CD14-positive monocyte (primary cell): ENCODE results near the gene GPANK1. TPM values are rescaled to one million over a fixed set of nuclear protein-coding genes. Genes with fewer than 3 reads are reported as not detected.

Source experiments
- DNase-seq, 3 donors: peaks; one replicate each; pipeline ENCODE4 v3.0.0-alpha.2; 2011 to 2022
- H2AFZ ChIP-seq: 2 replicates; pipeline ENCODE4 v1.6.0; 2012; ENCODE audit warnings: mild to moderate bottlenecking, low read depth, low read length, inconsistent platforms; ENCODE audit not compliant: insufficient read depth, poor library complexity, severe bottlenecking
- H3K27ac ChIP-seq, 2 donors: 1 replicate in 1 of 2; 2 replicates in 1 of 2; pipeline ENCODE4 v1.5.1; 2012 to 2013; ENCODE audit warnings: low read length in 2 of 2, control low read depth in 1 of 2, inconsistent platforms in 1 of 2, low read depth in 1 of 2, mild to moderate bottlenecking in 1 of 2
- H3K27me3 ChIP-seq, 2 donors: one replicate each; pipeline versions ENCODE4 v1.6.0 to v1.6.1; 2011 to 2013; ENCODE audit warnings: low read length in 2 of 2; ENCODE audit not compliant: control insufficient read depth in 2 of 2, insufficient read depth in 2 of 2
- H3K36me3 ChIP-seq, 2 donors: replicated peaks in 1 of 2; 1 replicate in 1 of 2; 2 replicates in 1 of 2; pipeline versions ENCODE4 v1.5.1 to v1.6.1; 2012 to 2013; ENCODE audit warnings: low read length in 2 of 2, control low read depth in 1 of 2, inconsistent platforms in 1 of 2, mild to moderate bottlenecking in 1 of 2; ENCODE audit not compliant: insufficient read depth in 2 of 2, control insufficient read depth in 1 of 2
- H3K4me1 ChIP-seq, 2 donors: 1 replicate in 1 of 2; 2 replicates in 1 of 2; pipeline versions ENCODE4 v1.5.1 to v1.6.1; 2012 to 2013; ENCODE audit warnings: low read length in 2 of 2, control low read depth in 1 of 2, inconsistent platforms in 1 of 2, mild to moderate bottlenecking in 1 of 2, moderate library complexity in 1 of 2; ENCODE audit not compliant: insufficient read depth in 2 of 2, control insufficient read depth in 1 of 2
- H3K4me2 ChIP-seq: replicated peaks from 2 replicates; pipeline ENCODE3; 2012; ENCODE audit warnings: low read length, moderate library complexity, mild to moderate bottlenecking; ENCODE audit not compliant: poor library complexity, severe bottlenecking; ENCODE audit errors: extremely low read depth
- H3K4me3 ChIP-seq, 3 experiments: fragments of 200-600 bp in 1 of 3; sonication (generic) in 1 of 3; replicated peaks in 1 of 3; 1 replicate in 2 of 3; 2 replicates in 1 of 3; pipeline ENCODE4 v1.5.1; 2011 to 2013; ENCODE audit warnings: low read length in 3 of 3, mild to moderate bottlenecking in 3 of 3, control low read depth in 2 of 3, low read depth in 2 of 3, inconsistent platforms in 1 of 3, moderate library complexity in 1 of 3
- H3K79me2 ChIP-seq: 2 replicates; pipeline ENCODE4 v1.6.0; 2012; ENCODE audit warnings: mild to moderate bottlenecking, control low read depth, inconsistent platforms, low read length, moderate library complexity; ENCODE audit not compliant: insufficient read depth
- H3K9ac ChIP-seq: 2 replicates; pipeline ENCODE4 v1.6.0; 2017; ENCODE audit warnings: low read length, mild to moderate bottlenecking; ENCODE audit not compliant: insufficient read depth, poor library complexity, severe bottlenecking
- H3K9me3 ChIP-seq, 2 donors: replicated peaks in 1 of 2; 1 replicate in 1 of 2; 2 replicates in 1 of 2; pipeline versions ENCODE4 v1.5.1 to v1.6.1; 2012 to 2013; ENCODE audit warnings: low read length in 2 of 2, control low read depth in 1 of 2; ENCODE audit not compliant: control insufficient read depth in 1 of 2, insufficient read depth in 1 of 2
- H4K20me1 ChIP-seq: 2 replicates; pipeline ENCODE4 v1.6.0; 2012; ENCODE audit warnings: mild to moderate bottlenecking, low read length, control low read depth, moderate library complexity; ENCODE audit not compliant: insufficient read depth
- H3K27ac Mint-ChIP-seq, 7 donors: one replicate each; pipeline ENCODE4 v1.8.0; 2020; ENCODE audit warnings: mild to moderate bottlenecking in 7 of 7, mixed read lengths in 7 of 7, moderate library complexity in 6 of 7, inconsistent platforms in 2 of 7
- H3K27me3 Mint-ChIP-seq, 3 donors: one replicate each; pipeline ENCODE4 v1.8.0; 2021 to 2022; ENCODE audit warnings: low read depth in 3 of 3, mild to moderate bottlenecking in 3 of 3, mixed read lengths in 3 of 3, moderate library complexity in 3 of 3, inconsistent platforms in 1 of 3
- H3K36me3 Mint-ChIP-seq, 2 donors: one replicate each; pipeline ENCODE4 v1.8.0; 2020; ENCODE audit warnings: mixed read lengths in 2 of 2, inconsistent platforms in 1 of 2, mild to moderate bottlenecking in 1 of 2
- H3K4me1 Mint-ChIP-seq: one replicate; pipeline ENCODE4 v1.8.0; 2020; ENCODE audit warnings: mild to moderate bottlenecking, mixed read lengths
- H3K4me3 Mint-ChIP-seq, 2 donors: one replicate each; pipeline ENCODE4 v1.8.0; 2020; ENCODE audit warnings: mild to moderate bottlenecking in 2 of 2, mixed read lengths in 2 of 2, moderate library complexity in 1 of 2
- H3K9me3 Mint-ChIP-seq, 7 donors: one replicate each; pipeline ENCODE4 v1.8.0; 2020 to 2022; ENCODE audit warnings: mixed read lengths in 7 of 7, mild to moderate bottlenecking in 6 of 7, moderate library complexity in 6 of 7, inconsistent platforms in 2 of 7
- WGBS: methylation state at CpG from one replicate; pipeline ENCODE4 v1.1.5; 2013; ENCODE audit warnings: missing lambda C conversion rate; ENCODE audit not compliant: insufficient coverage; 5-methylcytosine and 5-hydroxymethylcytosine counted together
- intact Hi-C, 2 donors: fragments of 100-400 bp; cut with micrococcal nuclease; formaldehyde crosslinking; loops; one replicate each; pipeline versions ENCODE4 v1.15.0 to v1.15.1; 2023
- polyA plus RNA-seq, 3 donors: library from polyadenylated mRNA; depleted of rRNA in 1 of 3; unstranded in 2 of 3; stranded (reverse) in 1 of 3; fragments of 300-500 nt in 2 of 3; fragments of >200 nt in 1 of 3; fragmentation: Illumina TruSeq in 2 of 3; gene quantifications; 1 replicate in 2 of 3; 2 replicates in 1 of 3; pipeline ENCODE4 v1.2.3, GENCODE V29; 2012 to 2021
- TF ChIP-seq, protein P1 (sequence below): fragments of 200-600 bp; IDR thresholded peaks from one replicate; pipeline ENCODE4 v1.8.0; 2022; ENCODE audit warnings: antibody characterized with exemption, mild to moderate bottlenecking

GPANK1 gene
- polyA plus RNA-seq, 3 donors = 10.8 to 13.9 (median 12.0) TPM

DNA sequence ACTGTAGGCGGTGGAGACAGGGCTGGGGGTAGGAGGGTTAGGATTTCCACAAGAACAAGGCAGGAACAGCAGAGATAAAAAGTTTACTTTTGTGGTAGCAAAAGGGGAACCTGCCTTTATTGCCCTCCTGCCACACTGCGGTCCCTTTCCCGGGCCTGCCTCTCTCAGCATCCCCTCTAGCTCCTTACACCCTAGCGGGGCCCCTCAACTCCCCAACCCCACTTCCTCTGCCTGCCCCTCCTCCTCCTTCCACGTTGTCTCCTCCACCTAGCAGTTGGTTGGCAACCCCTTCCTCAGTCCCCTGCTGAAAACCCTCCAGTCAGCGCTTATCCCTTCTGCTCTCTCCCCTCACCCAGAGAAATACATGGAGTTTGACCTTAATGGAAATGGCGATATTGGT lies 49.0 kb downstream of the GPANK1 start:
- Histone ChIP-seq H3K9me3 (no peaks in the 10 kb centered on the region), H2AFZ (peak overlapping the region; percentile 72), H3K9ac (peak overlapping the region; percentile 74), H3K4me3 (peak overlapping the region; percentile 75 to 99 (median 93)), H4K20me1 (peaks cover 10% of the 10 kb centered on the region), H3K36me3 (peaks cover 4 to 11% of the 10 kb centered on the region in 2 donors), H3K4me2 (peak overlapping the region; percentile 99), H3K79me2 (peaks cover 48% of the 10 kb centered on the region), H3K27me3 (no peaks in the 10 kb centered on the region), H3K4me1 (peaks cover 47 to 66% of the 10 kb centered on the region in 2 donors), H3K27ac (peak overlapping the region; percentile 78 to 86)
- intact Hi-C loops = no loop called here
- Mint-ChIP-seq H3K36me3 (peaks cover 12 to 25% of the 10 kb centered on the region in 2 donors), H3K27ac (peak overlapping the region; percentile 87 to 96 (median 94)), H3K4me1 (peaks cover 61% of the 10 kb centered on the region), H3K9me3 (peaks cover 0 to 1% (median 0%) of the 10 kb centered on the region in 7 donors), H3K27me3 (no peaks in the 10 kb centered on the region), H3K4me3 (peak overlapping the region; percentile 91 to 96)
- TF ChIP-seq, protein P1, sequence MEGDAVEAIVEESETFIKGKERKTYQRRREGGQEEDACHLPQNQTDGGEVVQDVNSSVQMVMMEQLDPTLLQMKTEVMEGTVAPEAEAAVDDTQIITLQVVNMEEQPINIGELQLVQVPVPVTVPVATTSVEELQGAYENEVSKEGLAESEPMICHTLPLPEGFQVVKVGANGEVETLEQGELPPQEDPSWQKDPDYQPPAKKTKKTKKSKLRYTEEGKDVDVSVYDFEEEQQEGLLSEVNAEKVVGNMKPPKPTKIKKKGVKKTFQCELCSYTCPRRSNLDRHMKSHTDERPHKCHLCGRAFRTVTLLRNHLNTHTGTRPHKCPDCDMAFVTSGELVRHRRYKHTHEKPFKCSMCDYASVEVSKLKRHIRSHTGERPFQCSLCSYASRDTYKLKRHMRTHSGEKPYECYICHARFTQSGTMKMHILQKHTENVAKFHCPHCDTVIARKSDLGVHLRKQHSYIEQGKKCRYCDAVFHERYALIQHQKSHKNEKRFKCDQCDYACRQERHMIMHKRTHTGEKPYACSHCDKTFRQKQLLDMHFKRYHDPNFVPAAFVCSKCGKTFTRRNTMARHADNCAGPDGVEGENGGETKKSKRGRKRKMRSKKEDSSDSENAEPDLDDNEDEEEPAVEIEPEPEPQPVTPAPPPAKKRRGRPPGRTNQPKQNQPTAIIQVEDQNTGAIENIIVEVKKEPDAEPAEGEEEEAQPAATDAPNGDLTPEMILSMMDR = no peak
- WGBS = 0% methylated on average over 5 of the region's 7 CpGs
- peak in 2 of 3 donors; percentile 46 to 51 for DNase-seq

DNA sequence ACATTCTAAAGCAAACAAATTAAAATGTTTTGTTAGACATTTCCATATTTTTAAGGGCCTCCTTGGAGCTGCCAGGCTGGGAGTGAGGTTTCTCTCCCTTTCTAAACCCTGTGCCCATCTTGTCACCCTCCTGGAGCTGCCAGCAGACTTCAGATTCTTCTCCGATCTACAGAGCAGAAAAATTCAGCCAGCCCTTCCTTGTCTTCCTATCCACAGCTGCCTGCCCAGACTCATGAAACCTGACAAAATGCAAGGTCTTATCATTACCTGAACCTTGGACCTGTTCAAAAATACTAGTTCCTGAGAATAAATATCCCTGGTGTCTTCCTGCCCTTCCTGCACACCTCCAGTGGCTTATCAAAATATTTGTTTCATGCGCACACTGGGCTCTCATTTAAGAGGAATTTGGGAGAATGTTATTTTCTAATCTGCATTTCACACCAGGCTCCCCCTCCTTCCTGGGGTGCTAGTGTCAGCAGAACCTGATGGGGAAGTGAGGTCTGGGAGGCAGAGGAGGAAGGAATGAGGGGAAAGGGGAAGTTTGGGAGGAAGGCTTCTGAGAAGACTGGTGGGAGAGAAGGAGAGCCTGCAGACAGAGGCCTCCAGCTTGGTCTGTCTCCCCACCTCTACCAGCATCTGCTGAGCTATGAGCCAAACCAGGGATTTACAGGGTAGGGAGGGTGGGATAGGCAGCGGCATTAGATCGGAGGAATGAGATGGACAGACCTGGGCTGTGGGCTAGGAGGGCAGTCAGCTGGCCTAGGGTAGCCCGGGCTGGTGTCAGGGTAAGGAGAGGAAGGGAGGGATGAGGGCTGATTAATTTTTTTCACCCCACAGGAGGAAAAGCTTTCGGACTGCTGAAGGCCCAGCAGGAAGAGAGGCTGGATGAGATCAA lies 49.9 kb downstream of the GPANK1 start, which contains the start of gene AIF1:
Gene AIF1 (plus strand): TSS at position 551 of the 895 bp plus-strand sequence. CDS start 96 bp downstream, at position 647.
- Mint-ChIP-seq H3K4me3 (peak within 1 kb of the TSS; percentile 91 to 96), H3K27me3 (peaks cover 0 to 1% (median 0%) of the 10 kb centered on the region in 3 donors), H3K36me3 (peaks cover 12 to 25% of the 10 kb centered on the region in 2 donors), H3K9me3 (peaks cover 0 to 1% (median 0%) of the 10 kb centered on the region in 7 donors), H3K4me1 (peaks cover 62% of the 10 kb centered on the region), H3K27ac (peak within 1 kb of the TSS; percentile 87 to 96 (median 94))
- peak within 1 kb of the TSS; percentile 72 for H2AFZ ChIP-seq
- H3K36me3 ChIP-seq = peaks cover 4 to 11% of the 10 kb centered on the region in 2 donors
- no peaks in the 10 kb centered on the region for H3K9me3 ChIP-seq
- WGBS = 0% methylated on average over 1 of the region's 6 CpGs
- peak within 1 kb of the TSS; percentile 75 to 99 (median 93) for H3K4me3 ChIP-seq
- peak; percentile 63 to 87 (median 81) for DNase-seq
- H3K27me3 ChIP-seq = no peaks in the 10 kb centered on the region
- peak within 1 kb of the TSS; percentile 78 to 86 for H3K27ac ChIP-seq
- peaks cover 47 to 66% of the 10 kb centered on the region in 2 donors for H3K4me1 ChIP-seq
- peaks cover 10% of the 10 kb centered on the region for H4K20me1 ChIP-seq
- intact Hi-C loops = no loop called here
- H3K4me2 ChIP-seq = peak within 1 kb of the TSS; percentile 99
- peak within 1 kb of the TSS; percentile 74 for H3K9ac ChIP-seq
- TF ChIP-seq, protein P1 = no peak
- peaks cover 45% of the 10 kb centered on the region for H3K79me2 ChIP-seq
